GM18499 (cell line): Measurements from ENCODE around the gene FLT3LG.

Experiments
- ATAC-seq: cut with Tn5 transposase; IDR thresholded peaks from one replicate; pipeline ENCODE4 v1.9.1; 2021; ENCODE audit warnings: moderate number of reproducible peaks; ENCODE audit not compliant: insufficient read depth, unreplicated experiment

FLT3LG gene

GRCh38 chr19:49506575-49507105 lies 32.6 kb downstream of the FLT3LG start:
- ATAC-seq, result no peak

GRCh38 chr19:49507803-49508494 lies 33.9 kb downstream of the FLT3LG start:
- ATAC-seq, result no peak

GRCh38 chr19:49512970-49513745 lies 39.1 kb downstream of the FLT3LG start:
- no peak for ATAC-seq

GRCh38 chr19:49513746-49514118 lies 39.7 kb downstream of the FLT3LG start:
- ATAC-seq, result no peak

- ATAC-seq, result no peak
Measured at GRCh38 chr19:49514151-49514550, 40.1 kb downstream of the FLT3LG start.

GRCh38 chr19:49515767-49516166 lies 41.8 kb downstream of the FLT3LG start:
- no peak for ATAC-seq

GRCh38 chr19:49518033-49518432 lies 44.0 kb downstream of the FLT3LG start:
- no peak for ATAC-seq

GRCh38 chr19:49520705-49521319 lies 46.8 kb downstream of the FLT3LG start:
- ATAC-seq, result no peak

- no peak for ATAC-seq
Measured at GRCh38 chr19:49524812-49525455, 50.9 kb downstream of the FLT3LG start.

- ATAC-seq, result no peak
Measured at GRCh38 chr19:49528211-49528771, 54.3 kb downstream of the FLT3LG start.

GRCh38 chr19:49530708-49531107 lies 56.7 kb downstream of the FLT3LG start:
- no peak for ATAC-seq

- no peak for ATAC-seq
Measured at GRCh38 chr19:49533551-49534488, 59.8 kb downstream of the FLT3LG start.

GRCh38 chr19:49534632-49535385 lies 60.8 kb downstream of the FLT3LG start:
- no peak for ATAC-seq
